GM19023 (cell line): Measurements from ENCODE around the gene DEDD2.

Experiments
- ATAC-seq: cut with Tn5 transposase; IDR thresholded peaks from one replicate; pipeline ENCODE4 v1.9.1; 2021; ENCODE audit warnings: mild to moderate bottlenecking, moderate library complexity; ENCODE audit not compliant: unreplicated experiment

The DEDD2 gene

DNA sequence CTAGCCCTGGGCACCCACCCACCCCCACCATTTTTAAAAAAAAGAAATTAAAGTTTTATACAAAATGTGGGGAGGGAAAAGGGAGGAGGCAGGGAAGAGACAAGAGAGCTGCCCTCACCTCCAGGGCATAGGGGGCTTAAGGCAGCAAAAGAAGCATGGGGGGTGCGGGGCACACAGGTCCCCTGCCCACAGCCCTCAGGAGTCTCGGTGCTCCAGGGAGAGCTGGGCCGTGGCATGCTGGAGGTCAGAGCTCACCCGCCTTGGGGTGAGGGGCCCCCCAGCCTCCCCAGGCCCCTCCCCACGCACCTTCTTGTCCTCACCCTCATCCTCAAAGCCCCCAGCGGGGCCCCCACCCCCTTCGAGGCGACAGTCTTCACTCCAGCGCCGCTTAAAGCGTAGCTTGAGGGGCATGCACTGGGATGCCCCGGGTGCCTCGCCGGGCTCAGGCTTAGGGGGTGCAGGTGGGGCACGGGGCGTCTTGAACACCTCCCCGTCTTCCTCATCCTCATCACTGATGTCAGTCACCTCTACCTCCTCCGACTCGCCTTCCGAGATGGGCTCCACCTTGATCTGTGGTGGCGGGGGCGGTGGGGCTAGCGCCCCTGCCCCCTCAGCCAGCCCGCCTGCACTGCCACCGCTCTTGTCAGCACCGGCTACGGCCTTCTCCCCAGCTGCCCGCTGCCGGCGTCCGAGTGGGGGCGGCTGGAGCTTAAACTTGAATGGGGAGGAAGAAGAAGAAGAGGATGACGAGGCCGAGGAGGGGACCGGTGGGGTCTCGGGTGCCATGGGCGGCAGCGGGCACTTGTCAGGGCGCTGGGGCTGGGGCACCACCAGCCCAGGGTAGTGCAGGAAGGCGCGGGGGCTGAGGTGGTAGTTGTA is 31.0 kb upstream of the DEDD2 start:
- no peak for ATAC-seq

DNA sequence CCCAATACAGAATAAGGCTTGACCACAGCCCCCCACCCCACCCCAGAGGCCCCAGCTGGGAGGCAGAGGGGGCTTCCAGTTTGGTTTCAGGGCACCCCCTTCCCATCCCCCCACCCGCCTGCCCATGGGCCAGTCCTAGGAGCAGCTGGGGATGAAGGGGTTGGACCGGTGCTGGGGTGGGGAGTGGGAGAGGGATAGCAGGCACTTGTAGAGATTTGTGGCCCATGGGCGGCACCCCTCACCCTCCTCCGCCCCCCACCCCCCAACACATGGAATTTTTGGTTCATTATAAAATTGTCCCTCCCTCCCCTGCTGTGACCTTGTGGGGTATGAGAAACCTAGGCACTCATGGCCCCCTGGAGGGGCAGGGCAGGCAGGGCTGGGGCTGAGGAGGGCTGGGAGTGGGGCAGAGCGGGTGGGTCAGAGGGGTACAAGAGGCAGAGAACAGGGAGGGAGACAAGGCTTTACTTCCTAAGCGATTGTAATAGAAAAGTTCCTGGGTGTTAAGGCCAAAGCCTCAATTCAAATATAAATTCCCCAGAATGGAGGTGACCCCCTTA is 30.2 kb upstream of the DEDD2 start:
- ATAC-seq, result no peak

DNA sequence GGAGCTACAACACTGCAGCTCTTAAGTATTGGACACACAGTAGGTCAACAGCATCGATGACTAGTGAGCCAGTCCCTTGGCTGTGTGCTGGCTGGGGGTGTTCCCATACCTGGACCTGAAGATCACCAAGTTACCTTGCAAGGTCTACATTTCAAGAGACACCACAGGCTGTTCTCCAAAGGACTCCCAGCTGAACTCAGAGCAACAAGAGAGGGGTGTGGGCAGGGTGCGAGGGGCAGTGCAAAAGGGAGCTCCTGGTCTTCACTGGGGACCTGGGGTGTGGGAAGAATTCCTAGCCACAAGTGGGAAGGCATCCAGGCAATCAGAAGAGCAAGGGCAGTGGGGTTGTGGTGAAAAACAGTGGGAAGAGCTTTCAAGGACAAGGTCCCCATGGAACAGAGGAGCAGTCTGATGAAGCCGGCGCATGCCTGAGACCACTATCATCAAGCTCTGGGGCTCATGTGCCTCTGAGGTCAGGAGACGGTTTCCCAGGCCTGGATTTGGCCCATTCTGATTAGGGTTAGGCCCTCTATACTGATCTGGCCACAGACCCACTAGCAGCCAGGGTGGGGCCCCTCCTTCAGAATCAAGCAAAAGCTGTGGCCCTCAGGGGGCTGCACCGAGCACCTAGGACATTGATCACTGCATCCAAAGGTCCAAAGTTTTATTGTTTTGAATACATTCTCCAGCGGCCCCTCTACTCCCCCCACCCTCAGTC is 29.6 kb upstream of the DEDD2 start:
- no peak for ATAC-seq

- ATAC-seq, result no peak
Measured at GRCh38 chr19:42246143-42246921, 28.9 kb upstream of the DEDD2 start.

DNA sequence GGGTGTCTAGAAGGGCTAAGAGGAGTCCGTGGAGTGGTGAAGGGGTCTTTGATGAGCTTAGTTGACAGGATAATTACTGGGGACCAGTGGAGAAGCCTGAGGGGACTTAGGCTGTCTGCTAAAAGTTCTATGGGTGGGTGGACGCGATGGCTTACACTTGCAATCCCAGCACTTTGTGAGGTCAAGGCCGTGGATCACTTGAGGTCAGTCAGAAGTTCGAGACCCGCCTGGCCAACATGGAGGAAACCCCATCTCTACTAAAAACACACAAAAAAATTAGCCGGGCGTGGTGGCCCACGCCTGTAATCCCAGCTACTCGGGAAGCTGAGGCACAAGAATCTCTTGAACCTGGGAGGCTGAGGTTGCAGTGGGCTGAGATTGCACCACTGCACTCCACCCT is 27.8 kb upstream of the DEDD2 start:
- no peak for ATAC-seq

DNA sequence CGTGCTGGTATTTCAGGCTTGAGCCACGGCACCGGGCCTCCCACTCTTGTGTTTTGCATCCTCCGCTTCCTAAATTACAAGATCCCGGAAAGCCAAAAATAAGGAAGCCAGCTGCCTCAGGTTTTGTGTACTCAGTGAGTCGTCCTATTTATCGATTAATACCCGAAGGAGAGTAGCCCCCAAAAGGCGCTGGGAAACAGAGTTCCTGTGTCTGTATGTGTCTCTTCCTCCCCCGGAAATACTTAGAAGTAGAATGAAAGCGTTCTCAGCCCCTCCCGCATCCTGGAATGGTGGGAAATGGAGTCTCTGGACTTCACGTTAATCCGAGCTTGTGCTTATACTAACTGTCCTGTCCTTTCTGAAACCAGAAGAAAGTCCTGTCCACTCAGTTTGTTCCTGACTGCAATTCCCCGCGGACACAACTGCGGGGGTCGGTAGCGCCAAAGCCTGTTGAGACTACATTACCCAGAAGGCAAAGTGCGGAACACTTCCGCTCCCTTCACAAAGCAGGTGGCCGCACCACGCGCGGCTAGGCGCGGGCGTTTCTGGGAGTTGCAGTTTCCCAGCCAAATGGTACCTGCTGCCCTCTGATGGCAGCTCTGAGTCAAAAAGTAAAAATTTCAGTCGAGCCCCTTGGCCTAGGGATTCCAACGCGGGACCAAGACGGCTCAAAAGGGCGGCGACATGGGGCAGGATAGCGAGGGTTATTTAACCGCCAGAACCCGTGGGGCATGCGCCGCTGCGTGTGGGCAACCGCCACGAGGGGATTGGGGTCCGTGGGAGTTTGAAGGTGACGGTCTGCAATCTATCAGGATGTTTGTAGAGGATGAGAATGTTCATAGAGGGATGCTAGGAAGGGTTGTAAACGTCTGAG is 27.1 kb upstream of the DEDD2 start:
- peak; percentile 38 for ATAC-seq

- ATAC-seq, result peak; percentile 64
Measured at GRCh38 chr19:42242512-42243409, 25.3 kb upstream of the DEDD2 start, which contains the start of gene GSK3A. TSS of gene GSK3A (minus strand) at chr19:42242602. CDS start at chr19:42242465, 137 bp downstream.

DNA sequence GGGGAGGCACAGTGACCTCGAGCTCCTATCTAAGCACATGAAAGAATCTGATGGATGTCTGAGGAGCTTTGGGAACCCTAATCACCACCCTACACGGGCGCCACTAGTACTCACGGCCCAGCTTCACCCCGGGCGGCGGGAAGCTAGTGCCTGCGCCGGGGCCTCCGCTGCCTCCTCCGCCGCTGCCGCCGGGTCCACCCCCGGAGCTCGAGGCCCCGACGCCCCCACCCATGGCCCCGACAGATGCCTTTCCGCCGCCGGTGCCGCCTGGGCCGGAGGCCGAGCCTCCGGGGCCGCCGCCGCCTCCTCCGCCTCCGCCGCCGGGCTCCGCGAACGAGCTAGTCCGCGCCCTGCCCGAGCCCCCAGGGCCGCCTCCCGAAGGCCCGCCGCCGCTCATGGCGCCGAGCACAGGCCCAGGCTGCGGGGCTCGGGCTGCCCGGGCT is 24.6 kb upstream of the DEDD2 start:
- peak; percentile 0 for ATAC-seq

DNA sequence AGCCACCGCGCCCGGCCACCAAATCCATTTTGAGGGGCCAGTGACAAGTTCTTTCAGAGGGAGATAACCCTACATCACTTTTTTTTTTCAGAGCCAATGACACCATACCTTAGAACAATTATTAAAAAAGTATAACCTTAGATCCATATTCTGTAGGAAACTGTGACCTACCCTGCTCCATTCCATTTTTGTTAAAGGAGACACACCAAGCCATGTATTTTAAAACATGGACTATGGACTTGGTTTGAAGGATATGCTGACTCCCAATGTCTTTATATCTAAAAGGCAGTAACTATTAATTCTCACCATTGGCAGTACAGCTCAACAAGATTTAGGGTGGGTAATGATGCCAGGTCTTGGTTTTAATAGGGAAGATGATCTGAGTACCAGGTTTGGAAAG is 23.8 kb upstream of the DEDD2 start:
- ATAC-seq, result no peak

- no peak for ATAC-seq
Measured at GRCh38 chr19:42239544-42240220, 22.2 kb upstream of the DEDD2 start.

DNA sequence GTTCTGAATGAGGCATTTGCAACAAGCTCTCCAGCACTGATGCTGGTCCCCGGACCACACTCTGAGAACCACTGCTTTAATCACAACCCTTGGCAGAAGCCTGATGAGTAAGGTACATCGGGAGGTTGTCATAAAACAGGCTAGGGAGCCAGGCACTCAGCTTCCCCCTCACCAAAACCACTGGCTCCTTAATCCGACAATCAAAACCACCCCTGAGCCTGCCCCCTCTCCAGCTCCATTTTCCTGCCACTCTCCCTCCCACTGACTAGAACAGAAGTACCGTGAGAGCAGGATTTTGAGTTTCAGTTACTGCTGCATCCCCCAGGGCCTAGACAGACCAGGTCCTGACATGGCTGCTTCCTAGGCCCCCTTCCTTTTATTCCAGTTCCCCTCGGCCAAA is 17.7 kb upstream of the DEDD2 start:
- no peak for ATAC-seq

GRCh38 chr19:42234364-42234763 is 16.9 kb upstream of the DEDD2 start:
- ATAC-seq, result no peak

DNA sequence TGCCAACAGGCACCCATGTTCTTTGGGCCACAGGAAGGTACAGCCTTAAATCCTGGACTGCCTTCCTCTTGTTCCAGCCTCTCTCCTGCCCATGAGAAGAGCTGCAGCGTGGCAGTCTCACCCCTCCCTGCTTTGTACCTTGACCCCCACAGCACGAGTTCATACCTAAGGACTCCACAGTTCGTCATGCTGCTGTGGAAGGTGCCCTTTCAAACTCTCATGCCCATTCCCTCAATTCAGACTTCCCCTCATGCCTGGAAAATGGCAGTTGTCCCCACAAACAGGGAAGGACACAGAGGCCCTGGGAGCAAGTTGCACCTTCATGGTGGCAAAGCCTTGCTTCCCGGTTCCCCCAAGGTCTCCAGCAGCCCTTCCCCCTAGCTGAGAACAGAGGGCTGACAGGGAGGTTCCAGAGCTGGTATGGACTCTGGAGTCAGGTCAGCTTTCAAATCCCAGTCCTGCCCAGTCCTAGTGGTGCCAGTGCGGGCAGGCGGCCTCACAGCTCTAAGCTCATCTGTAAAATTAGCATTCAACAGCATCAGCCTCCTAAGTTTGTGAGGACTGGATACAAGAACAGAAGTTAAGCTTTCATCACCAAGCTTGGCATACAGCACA is 16.3 kb upstream of the DEDD2 start:
- ATAC-seq, result no peak

DNA sequence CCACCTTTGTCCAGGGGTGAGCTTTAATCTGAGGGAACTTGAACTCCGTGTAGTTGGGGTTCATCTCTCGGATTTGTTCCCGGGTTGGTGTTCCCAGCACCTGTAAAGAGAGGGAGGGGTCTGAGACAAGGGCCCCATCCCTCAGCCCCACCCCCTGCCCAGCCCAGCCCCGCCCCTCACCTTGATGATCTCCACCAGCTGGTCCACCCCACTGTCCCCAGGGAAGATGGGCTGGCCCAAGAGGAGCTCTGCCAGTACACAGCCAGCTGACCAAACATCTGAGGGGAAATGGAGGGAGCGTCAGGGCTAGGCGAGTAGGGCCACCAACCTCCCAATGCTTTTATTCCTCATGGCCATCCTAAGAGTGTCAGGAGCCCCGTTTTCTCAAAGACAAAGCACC is 15.6 kb upstream of the DEDD2 start:
- no peak for ATAC-seq

DNA sequence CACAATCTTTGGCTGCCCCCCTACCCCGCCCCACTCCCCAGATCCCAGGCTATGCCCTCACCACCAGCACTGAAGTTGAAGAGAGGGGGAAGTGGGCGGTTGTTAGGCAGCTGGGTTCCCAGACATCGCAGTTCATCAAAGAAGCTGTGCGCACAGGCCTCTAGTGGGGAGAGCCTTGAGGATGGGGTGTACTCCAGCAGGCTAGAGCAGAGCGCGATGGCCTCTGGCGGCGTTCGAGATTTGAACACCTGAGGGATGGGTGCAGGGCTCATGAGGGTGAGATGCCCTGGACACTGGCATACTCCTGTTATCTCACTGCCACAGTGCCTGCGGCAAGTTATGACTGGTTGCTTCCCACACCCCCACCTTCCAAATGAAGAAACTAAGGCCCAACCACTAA is 15.0 kb upstream of the DEDD2 start:
- no peak for ATAC-seq

DNA sequence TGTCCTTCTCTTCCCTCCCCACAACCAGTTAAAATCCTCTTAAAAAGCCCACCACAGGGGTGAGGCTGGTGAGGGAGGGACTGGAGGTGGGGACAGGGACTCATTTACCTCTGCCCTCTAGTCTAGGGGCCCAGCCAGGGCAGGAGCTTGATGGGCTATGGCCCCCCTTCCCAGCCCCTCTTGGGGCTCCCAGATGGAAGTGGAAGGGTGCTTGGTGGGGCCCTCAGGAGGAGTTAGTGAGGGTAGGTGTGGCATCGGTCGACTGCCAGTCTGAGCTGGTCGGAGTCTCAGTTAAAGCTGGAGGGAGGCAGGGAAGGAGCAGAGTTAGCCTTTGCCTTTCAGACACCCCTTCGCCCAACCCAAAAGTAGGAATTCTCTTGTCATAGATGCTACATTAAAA is 13.1 kb upstream of the DEDD2 start:
- no peak for ATAC-seq

- no peak for ATAC-seq
Measured at GRCh38 chr19:42229855-42230351, 12.4 kb upstream of the DEDD2 start.

- ATAC-seq, result no peak
Measured at GRCh38 chr19:42229301-42229854, 11.9 kb upstream of the DEDD2 start.
